Measurements from ENCODE around the gene ELOF1.
"Not testable (repeated sequence)": the region's sequence is repeated elsewhere in the genome, so short reads cannot be mapped to it uniquely, and the experiment has no call there.

ELOF1 gene

DNA sequence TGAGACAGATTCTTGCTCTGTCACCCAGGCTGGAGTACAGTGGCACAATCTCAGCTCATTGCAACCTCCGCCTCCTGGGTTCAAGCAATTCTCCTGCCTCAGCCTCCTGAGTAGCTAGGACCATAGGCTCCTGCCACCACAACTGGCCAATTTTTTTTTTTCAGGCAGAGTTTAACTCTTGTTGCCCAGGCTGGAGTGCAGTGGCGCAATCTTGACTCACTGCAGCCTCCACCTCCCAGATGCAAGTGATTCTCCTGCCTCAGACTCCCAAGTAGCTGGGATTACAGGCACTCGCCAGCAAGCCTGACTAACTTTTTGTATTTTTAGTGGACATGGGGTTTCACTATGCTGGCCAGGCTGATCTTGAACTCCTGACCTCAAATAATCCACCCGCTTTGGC is 14.7 kb upstream of the ELOF1 start:
- DNase-seq; in situ Hi-C loops (cut with MboI; ENCODE audit: low pct_unique_long_range_greater_than_20kb, low sequenced_read_pairs): not testable (repeated sequence)

- DNase-seq; in situ Hi-C loops (cut with MboI; ENCODE audit: low pct_unique_long_range_greater_than_20kb, low sequenced_read_pairs): not testable (repeated sequence)
Measured at GRCh38 chr19:11573354-11573753, 14.3 kb upstream of the ELOF1 start.

DNA sequence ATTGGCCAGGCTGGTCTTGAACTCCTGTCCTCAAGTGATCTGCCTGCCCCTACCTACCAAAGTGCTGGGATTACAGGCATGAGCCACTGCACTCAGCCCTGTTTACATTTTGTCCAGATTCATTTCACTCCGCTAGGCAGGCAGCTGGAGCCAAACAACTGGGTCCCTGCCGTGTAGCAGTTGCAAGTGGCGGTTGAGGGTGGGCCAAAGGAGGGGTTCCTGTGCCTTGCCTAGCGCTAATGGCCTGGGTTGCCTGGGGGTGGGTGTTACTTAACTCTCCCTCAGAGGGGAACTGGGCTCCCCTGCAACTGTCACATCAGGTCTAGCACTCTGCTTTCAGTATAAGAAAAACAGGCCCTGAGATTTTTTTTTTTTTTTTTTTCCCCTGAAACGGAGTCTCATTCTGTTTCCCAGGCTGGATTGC is 11.0 kb upstream of the ELOF1 start:
- in situ Hi-C loops (cut with MboI; ENCODE audit: low pct_unique_long_range_greater_than_20kb, low sequenced_read_pairs) = no loop called here

DNA sequence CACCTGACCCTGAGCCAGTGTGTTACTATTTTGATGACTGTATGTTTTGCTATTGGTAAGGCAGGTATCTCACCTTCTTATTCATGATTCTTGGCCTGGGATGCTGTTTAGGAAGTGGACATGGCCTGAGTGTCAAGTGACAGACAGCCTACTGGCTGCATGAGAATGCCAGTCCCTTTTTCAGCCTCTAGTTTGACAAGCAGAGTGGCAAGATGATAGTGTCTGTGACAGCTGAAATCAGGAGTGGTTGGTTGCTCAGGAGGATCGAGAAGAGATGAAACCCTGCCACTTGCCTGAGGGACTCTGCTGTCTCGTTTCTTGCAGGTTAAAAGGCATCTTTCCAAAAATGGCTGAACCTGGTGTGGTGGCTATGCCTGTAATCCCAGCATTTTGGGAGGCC is 7.1 kb upstream of the ELOF1 start:
- in situ Hi-C loops (cut with MboI; ENCODE audit: low pct_unique_long_range_greater_than_20kb, low sequenced_read_pairs) = no loop called here
- no peak for DNase-seq

More for the DNA sequence above, 11.0 kb upstream of the ELOF1 start:
- DNase-seq = peak; percentile 68

DNA sequence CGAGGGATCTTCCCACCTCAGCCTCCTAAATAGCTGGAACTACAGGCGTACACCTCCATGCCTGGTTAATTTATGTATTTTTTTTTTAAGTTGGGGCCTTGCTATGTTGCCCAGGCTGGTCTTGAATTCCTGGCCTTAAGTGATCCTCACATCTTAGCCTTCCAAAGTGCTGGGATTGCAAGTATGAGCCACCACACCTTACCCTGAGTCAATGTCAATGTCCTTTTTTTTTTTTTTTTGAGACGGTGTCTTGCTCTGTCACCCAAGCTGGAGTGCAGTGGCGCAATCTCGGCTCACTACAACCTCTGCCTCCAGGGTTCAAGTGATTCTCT is 6.6 kb upstream of the ELOF1 start:
- in situ Hi-C loops (cut with MboI; ENCODE audit: low pct_unique_long_range_greater_than_20kb, low sequenced_read_pairs); DNase-seq: not testable (repeated sequence)

- in situ Hi-C loops (cut with MboI; ENCODE audit: low pct_unique_long_range_greater_than_20kb, low sequenced_read_pairs) = not testable (repeated sequence)
Measured at GRCh38 chr19:11564082-11564807, 5.2 kb upstream of the ELOF1 start.

GRCh38 chr19:11563532-11563931 is 4.5 kb upstream of the ELOF1 start:
- DNase-seq = no peak
- in situ Hi-C loops (cut with MboI; ENCODE audit: low pct_unique_long_range_greater_than_20kb, low sequenced_read_pairs) = no loop called here

More at GRCh38 chr19:11564082-11564807, 5.2 kb upstream of the ELOF1 start:
- DNase-seq = not testable (repeated sequence)

GRCh38 chr19:11560404-11561051 is 1.5 kb upstream of the ELOF1 start:
- DNase-seq = peak; percentile 77
- in situ Hi-C loops (cut with MboI; ENCODE audit: low pct_unique_long_range_greater_than_20kb, low sequenced_read_pairs) = no loop called here

DNA sequence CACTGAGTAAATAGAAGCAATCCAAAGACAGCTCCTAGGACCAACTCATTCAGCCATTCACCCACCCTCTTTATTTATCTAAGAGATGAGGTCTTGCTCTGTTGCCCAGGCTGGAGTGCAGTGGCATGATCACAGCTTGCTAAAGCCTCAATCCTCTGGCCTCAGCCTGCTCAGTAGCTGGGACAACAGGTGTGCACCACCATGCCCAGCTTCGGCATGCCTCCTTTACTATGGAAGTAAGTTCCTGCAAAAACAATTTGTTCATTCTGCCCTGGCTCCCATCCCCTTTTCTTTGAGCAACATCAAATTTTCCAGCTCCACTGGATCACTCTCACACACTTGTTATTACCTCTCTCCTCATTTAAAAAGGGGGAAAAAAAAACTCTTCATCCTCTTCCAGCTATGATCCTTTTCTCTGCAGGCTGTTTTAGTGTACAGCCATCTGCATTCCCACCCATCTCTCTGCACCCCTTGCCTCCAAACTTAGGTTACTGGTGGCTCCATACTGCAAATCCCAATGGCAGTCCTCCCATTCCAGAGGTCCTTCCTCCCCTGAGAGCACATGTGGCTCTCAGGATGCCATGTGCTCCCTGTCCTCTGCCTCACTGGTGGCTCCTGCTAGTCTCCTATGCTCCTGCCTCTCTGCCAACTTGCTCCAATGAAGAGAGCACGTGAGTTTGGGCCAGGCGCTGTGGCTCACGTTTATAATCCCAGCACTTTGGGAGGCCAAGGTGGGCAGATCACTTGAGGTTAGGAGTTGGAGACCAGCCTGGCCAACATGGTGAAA is 2.2 kb downstream of the ELOF1 start:
- in situ Hi-C loops (cut with MboI; ENCODE audit: low pct_unique_long_range_greater_than_20kb, low sequenced_read_pairs) = no loop called here

DNA sequence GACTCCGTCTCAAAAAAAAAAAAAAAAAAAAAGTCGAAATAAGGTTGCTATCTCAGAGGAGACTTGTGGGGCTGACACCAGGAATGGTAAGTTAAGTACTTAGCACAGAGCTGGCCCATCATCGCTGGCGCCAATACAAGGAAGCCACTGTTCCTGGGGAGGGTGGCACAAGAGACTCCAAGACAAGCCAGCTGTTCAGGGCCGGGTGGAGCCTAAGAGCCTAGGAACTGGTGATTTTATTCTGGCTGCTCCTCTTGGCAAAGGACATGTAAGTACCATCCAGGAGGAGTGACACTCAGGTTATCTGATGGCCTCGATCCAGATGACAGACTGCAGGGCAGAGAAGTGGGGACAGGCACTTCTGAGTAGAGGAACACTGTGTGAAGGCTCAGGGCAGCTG is 3.8 kb downstream of the ELOF1 start:
- in situ Hi-C loops (cut with MboI; ENCODE audit: low pct_unique_long_range_greater_than_20kb, low sequenced_read_pairs) = no loop called here

More for the DNA sequence above, 2.2 kb downstream of the ELOF1 start:
- DNase-seq = no peak

GRCh38 chr19:11554160-11554559 is 4.9 kb downstream of the ELOF1 start:
- DNase-seq = no peak
- in situ Hi-C loops (cut with MboI; ENCODE audit: low pct_unique_long_range_greater_than_20kb, low sequenced_read_pairs) = no loop called here

More for the DNA sequence above, 3.8 kb downstream of the ELOF1 start:
- no peak for DNase-seq

DNA sequence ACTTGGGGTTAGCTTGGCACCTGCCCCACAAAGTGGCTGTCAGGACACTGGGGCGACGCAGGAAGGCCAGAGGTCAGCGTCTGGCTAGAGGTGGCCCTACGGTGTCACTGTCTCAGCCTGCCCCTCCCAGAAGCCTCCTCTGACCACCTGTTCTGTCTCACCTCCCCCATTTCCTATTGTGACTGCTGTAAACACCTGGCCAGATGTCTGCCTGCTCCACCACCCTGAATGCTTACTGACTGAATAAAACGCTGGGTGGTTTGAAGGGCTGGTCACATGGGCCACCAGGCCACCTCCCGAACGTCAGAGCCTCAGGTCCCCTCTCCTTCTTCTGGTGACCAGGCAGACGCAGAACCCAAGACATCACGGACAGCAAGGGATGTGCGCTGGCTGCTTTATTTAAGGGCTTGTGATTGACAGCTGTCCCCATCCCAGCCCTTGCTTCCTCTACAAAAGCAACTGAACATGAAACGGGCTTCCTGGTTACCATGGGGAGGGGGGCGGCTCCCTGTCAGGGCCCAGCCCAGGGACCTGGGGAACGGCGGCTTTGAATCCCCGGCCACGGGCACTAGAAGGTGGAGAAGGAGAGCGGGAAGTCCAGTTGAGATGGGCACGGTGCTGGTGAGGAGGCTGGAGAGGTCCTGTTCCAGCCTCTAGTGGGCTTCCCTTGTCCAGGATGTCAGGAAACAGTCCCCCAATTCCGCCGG is 6.2 kb downstream of the ELOF1 start:
- in situ Hi-C loops (cut with MboI; ENCODE audit: low pct_unique_long_range_greater_than_20kb, low sequenced_read_pairs) = no loop called here
- DNase-seq = no peak

GRCh38 chr19:11551603-11552235 is 7.3 kb downstream of the ELOF1 start:
- no peak for DNase-seq

GRCh38 chr19:11550265-11550664 is 8.8 kb downstream of the ELOF1 start:
- no peak for DNase-seq
- in situ Hi-C loops (cut with MboI; ENCODE audit: low pct_unique_long_range_greater_than_20kb, low sequenced_read_pairs) = no loop called here

More at GRCh38 chr19:11551603-11552235, 7.3 kb downstream of the ELOF1 start:
- in situ Hi-C loops (cut with MboI; ENCODE audit: low pct_unique_long_range_greater_than_20kb, low sequenced_read_pairs) = no loop called here

DNA sequence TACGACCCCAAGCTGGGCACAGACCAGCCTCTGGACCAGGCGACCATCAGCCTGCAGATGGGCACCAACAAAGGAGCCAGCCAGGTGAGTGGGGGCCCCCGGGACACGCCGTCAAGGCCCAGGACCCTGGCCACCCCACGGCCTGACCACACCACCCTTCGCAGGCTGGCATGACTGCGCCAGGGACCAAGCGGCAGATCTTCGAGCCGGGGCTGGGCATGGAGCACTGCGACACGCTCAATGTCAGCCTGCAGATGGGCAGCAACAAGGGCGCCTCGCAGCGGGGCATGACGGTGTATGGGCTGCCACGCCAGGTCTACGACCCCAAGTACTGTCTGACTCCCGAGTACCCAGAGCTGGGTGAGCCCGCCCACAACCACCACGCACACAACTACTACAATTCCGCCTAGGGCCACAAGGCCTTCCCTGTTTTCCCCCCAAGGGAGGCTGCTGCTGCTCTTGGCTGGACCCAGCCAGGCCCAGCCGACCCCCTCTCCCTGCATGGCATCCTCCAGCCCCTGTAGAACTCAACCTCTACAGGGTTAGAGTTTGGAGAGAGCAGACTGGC is 9.6 kb downstream of the ELOF1 start:
- no peak for DNase-seq
- in situ Hi-C loops (cut with MboI; ENCODE audit: low pct_unique_long_range_greater_than_20kb, low sequenced_read_pairs) = no loop called here

- no peak for DNase-seq
- in situ Hi-C loops (cut with MboI; ENCODE audit: low pct_unique_long_range_greater_than_20kb, low sequenced_read_pairs) = no loop called here
Measured at GRCh38 chr19:11547929-11548700, 10.9 kb downstream of the ELOF1 start.

DNA sequence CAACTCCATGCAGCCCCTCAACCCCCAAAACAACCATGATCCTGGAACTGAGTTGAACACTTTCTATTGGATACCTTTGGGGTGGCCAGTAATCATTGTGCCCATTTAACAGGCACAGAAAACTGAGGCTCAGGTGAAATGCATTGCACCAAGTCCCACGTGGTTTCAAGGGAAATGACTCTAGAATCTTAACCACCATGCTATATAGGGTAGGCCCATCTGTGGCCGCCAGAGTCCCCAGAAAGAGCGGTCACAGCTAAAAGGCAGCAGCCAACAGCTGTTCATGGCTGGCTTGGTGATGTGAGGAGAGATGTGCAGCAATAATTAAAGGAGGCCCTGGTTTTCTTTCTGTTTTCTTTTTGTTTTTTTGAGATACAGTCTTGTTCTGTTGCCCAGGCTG is 17.8 kb downstream of the ELOF1 start:
- in situ Hi-C loops (cut with MboI; ENCODE audit: low pct_unique_long_range_greater_than_20kb, low sequenced_read_pairs) = no loop called here
- no peak for DNase-seq

GRCh38 chr19:11540645-11541044 is 18.4 kb downstream of the ELOF1 start:
- DNase-seq = no peak

More at GRCh38 chr19:11540645-11541044, 18.4 kb downstream of the ELOF1 start:
- in situ Hi-C loops (cut with MboI; ENCODE audit: low pct_unique_long_range_greater_than_20kb, low sequenced_read_pairs) = no loop called here

Data from KBM-7 (cell line).